HepG2 (cell line): ENCODE results near the gene DNAJB11. TPM values are rescaled to one million over a fixed set of nuclear protein-coding genes. Genes with fewer than 3 reads are reported as not detected.

Experiments used
- AKAP8 ChIP-seq: sonication (generic); formaldehyde crosslinking; IDR thresholded peaks from 2 replicates; pipeline ENCODE4 v1.5.1; 2020; ENCODE audit warnings: mild to moderate bottlenecking, missing genetic modification reagents
- EP300 ChIP-seq, 3 experiments: sonication (generic) in 1 of 3; formaldehyde crosslinking in 1 of 3; IDR thresholded peaks; 2 replicates each; pipeline versions ENCODE4 v1.5.1 to v1.6.1; 2011 to 2020; ENCODE audit warnings: low read depth in 2 of 3, low read length in 2 of 3, borderline replicate concordance in 1 of 3, improper control_type of control experiment in 1 of 3, mild to moderate bottlenecking in 1 of 3, missing genetic modification reagents in 1 of 3, moderate library complexity in 1 of 3
- FOSL1 ChIP-seq: sonication (generic); formaldehyde crosslinking; IDR thresholded peaks from 2 replicates; pipeline ENCODE4 v1.9.0; 2021; ENCODE audit warnings: missing genetic modification reagents, borderline replicate concordance
- NR3C1 ChIP-seq: sonication (generic); formaldehyde crosslinking; IDR thresholded peaks from 2 replicates; pipeline ENCODE4 v1.4.0; 2020; ENCODE audit warnings: missing genetic modification reagents
- POLR2AphosphoS5 ChIP-seq: IDR thresholded peaks from 2 replicates; pipeline ENCODE4 v1.6.1; 2012; ENCODE audit warnings: low read depth, low read length
- SUZ12 ChIP-seq: fragments of 150-350 bp; IDR thresholded peaks from 2 replicates; pipeline ENCODE4 v1.6.1; 2014; ENCODE audit warnings: low read depth, low read length
- XRCC5 ChIP-seq: fragments of 200-400 bp; formaldehyde crosslinking; optimal IDR thresholded peaks from 2 replicates; pipeline ENCODE3; 2017; ENCODE audit warnings: mild to moderate bottlenecking, low read length
- ZFP36 ChIP-seq: fragments of 150-350 bp; IDR thresholded peaks from 2 replicates; pipeline ENCODE4 v1.6.1; 2018; ENCODE audit warnings: borderline replicate concordance, low read length, low read depth; ENCODE audit not compliant: partially characterized antibody
- ZFP36L2 ChIP-seq: sonication (generic); formaldehyde crosslinking; IDR thresholded peaks from 2 replicates; pipeline ENCODE4 v1.4.0; 2020; ENCODE audit warnings: missing genetic modification reagents
- ZNF431 ChIP-seq: sonication (generic); formaldehyde crosslinking; IDR thresholded peaks from 2 replicates; pipeline ENCODE4 v1.9.0; 2022; ENCODE audit warnings: missing genetic modification reagents, low read depth, mild to moderate bottlenecking, borderline replicate concordance
- polyA plus RNA-seq, 8 experiments: library from polyadenylated mRNA; depleted of rRNA in 3 of 8; stranded (reverse) in 7 of 8; unstranded in 1 of 8; fragments of >200 nt; fragmentation: Illumina TruSeq in 4 of 8; extraction: Trizol in 4 of 8; gene quantifications; 2 replicates each; pipeline versions ENCODE4 v1.2.1 to v1.2.3, GENCODE V29; 2011 to 2016; ENCODE audit warnings: low read depth in 4 of 8, missing spikeins in 1 of 8, mixed read lengths in 1 of 8; ENCODE audit not compliant: insufficient read depth in 1 of 8
- total RNA-seq, 5 experiments: library from RNA; depleted of rRNA; stranded (reverse); fragments of >200 nt; fragmentation: Illumina TruSeq; extraction: Trizol; gene quantifications; 2 replicates each; pipeline ENCODE4 v1.2.3, GENCODE V29; 2016; ENCODE audit warnings: low read depth in 1 of 5
- TF ChIP-seq, protein P1 (sequence below): sonication (generic); formaldehyde crosslinking; IDR thresholded peaks from 2 replicates; pipeline ENCODE4 v1.5.1; 2020; ENCODE audit warnings: mild to moderate bottlenecking, missing genetic modification reagents
- TF ChIP-seq, protein P2 (sequence below): sonication (generic); formaldehyde crosslinking; IDR thresholded peaks from 2 replicates; pipeline ENCODE4 v1.8.0; 2022; ENCODE audit warnings: missing genetic modification reagents, mild to moderate bottlenecking, borderline replicate concordance
- TF ChIP-seq, protein P3 (sequence below): sonication (generic); formaldehyde crosslinking; IDR thresholded peaks from 2 replicates; pipeline ENCODE4 v1.4.0; 2020; ENCODE audit warnings: mild to moderate bottlenecking, missing genetic modification reagents
- TF ChIP-seq, protein P4 (sequence below): sonication (generic); formaldehyde crosslinking; IDR thresholded peaks from 2 replicates; pipeline ENCODE4 v1.9.0; 2021; ENCODE audit warnings: missing genetic modification reagents, borderline replicate concordance

DNAJB11 gene
- total and polyA plus RNA-seq, 2 of the 13 experiments (the other 11 are each of a cell fraction or from before 2014, with no cell fraction given): 41.0 to 132 TPM

DNA sequence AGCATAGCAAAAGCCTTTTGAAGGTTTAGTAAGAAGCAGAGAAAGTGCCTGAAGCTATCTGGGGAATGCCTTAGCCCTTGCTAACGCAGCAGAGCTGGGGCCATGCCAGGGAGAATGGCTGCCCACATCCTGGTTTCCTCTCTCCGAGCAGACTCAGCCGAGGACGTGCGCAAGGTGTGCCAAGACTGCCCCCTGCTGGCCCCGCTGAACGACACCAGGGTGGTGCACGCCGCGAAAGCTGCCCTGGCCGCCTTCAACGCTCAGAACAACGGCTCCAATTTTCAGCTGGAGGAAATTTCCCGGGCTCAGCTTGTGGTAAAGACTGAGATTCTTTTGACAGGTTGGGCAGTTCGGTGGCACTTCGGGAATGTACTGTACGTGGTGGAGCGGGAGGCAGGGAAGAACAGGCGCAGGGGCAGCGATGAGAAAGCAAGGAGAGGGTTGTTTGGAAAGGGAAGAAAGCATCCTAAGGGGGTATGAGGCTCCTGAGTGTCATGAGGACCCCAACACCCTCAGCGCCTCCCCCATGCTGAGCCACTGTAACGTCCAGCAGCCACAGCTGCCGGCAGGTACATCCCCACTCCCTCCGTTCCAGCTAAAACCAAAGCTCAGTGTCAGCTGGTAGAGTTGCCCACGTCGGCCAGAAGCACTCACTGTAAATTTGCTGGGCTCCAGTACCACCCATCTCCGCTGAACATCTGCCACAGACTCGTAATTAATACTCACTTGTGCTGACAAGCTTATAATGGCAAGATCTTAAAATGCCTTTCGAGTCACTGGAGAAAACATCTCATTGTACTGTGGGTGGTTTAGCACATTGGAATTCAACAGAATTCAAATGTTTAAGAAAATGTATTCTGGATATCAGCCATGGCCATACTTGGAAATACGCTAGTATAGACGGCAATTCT is 46.8 kb downstream of the DNAJB11 start (continued):
- TF ChIP-seq EP300 (IDR thresholded peaks at IDR 0.05; ENCODE audit: low read depth in 2 of 2, low read length in 2 of 2): no peak
- TF ChIP-seq EP300 (CRISPR knock-in tag; IDR thresholded peaks at IDR 0.05; ENCODE audit: borderline replicate concordance): 0 out of 2 replicates have a peak, but pooled peaks have one; percentile 14
- TF ChIP-seq FOSL1 (CRISPR knock-in tag): no peak
- TF ChIP-seq, protein P1, sequence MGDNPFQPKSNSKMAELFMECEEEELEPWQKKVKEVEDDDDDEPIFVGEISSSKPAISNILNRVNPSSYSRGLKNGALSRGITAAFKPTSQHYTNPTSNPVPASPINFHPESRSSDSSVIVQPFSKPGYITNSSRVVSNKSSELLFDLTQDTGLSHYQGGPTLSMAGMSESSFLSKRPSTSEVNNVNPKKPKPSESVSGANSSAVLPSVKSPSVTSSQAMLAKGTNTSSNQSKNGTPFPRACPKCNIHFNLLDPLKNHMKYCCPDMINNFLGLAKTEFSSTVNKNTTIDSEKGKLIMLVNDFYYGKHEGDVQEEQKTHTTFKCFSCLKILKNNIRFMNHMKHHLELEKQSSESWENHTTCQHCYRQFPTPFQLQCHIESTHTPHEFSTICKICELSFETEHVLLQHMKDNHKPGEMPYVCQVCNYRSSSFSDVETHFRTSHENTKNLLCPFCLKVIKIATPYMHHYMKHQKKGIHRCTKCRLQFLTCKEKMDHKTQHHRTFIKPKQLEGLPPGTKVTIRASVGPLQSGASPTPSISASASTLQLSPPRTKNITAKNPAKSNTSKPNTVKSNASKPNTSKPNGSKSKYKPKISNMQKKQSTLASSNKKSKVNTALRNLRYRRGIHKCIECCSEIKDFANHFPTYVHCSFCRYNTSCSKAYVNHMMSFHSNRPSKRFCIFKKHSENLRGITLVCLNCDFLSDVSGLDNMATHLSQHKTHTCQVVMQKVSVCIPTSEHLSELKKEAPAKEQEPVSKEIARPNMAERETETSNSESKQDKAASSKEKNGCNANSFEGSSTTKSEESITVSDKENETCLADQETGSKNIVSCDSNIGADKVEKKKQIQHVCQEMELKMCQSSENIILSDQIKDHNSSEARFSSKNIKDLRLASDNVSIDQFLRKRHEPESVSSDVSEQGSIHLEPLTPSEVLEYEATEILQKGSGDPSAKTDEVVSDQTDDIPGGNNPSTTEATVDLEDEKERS (CRISPR knock-in tag): 0 out of 2 replicates have a peak, but pooled peaks have one; percentile 44
- TF ChIP-seq XRCC5: peak; percentile 38
- TF ChIP-seq, protein P2, sequence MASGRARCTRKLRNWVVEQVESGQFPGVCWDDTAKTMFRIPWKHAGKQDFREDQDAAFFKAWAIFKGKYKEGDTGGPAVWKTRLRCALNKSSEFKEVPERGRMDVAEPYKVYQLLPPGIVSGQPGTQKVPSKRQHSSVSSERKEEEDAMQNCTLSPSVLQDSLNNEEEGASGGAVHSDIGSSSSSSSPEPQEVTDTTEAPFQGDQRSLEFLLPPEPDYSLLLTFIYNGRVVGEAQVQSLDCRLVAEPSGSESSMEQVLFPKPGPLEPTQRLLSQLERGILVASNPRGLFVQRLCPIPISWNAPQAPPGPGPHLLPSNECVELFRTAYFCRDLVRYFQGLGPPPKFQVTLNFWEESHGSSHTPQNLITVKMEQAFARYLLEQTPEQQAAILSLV (CRISPR knock-in tag): 0 out of 2 replicates have a peak, but pooled peaks have one; percentile 15
- no peak for TF ChIP-seq ZFP36L2 (CRISPR knock-in tag)
- TF ChIP-seq ZNF431 (CRISPR knock-in tag): 0 out of 2 replicates have a peak, but pooled peaks have one; percentile 64
- no peak for TF ChIP-seq SUZ12
- TF ChIP-seq, protein P3, sequence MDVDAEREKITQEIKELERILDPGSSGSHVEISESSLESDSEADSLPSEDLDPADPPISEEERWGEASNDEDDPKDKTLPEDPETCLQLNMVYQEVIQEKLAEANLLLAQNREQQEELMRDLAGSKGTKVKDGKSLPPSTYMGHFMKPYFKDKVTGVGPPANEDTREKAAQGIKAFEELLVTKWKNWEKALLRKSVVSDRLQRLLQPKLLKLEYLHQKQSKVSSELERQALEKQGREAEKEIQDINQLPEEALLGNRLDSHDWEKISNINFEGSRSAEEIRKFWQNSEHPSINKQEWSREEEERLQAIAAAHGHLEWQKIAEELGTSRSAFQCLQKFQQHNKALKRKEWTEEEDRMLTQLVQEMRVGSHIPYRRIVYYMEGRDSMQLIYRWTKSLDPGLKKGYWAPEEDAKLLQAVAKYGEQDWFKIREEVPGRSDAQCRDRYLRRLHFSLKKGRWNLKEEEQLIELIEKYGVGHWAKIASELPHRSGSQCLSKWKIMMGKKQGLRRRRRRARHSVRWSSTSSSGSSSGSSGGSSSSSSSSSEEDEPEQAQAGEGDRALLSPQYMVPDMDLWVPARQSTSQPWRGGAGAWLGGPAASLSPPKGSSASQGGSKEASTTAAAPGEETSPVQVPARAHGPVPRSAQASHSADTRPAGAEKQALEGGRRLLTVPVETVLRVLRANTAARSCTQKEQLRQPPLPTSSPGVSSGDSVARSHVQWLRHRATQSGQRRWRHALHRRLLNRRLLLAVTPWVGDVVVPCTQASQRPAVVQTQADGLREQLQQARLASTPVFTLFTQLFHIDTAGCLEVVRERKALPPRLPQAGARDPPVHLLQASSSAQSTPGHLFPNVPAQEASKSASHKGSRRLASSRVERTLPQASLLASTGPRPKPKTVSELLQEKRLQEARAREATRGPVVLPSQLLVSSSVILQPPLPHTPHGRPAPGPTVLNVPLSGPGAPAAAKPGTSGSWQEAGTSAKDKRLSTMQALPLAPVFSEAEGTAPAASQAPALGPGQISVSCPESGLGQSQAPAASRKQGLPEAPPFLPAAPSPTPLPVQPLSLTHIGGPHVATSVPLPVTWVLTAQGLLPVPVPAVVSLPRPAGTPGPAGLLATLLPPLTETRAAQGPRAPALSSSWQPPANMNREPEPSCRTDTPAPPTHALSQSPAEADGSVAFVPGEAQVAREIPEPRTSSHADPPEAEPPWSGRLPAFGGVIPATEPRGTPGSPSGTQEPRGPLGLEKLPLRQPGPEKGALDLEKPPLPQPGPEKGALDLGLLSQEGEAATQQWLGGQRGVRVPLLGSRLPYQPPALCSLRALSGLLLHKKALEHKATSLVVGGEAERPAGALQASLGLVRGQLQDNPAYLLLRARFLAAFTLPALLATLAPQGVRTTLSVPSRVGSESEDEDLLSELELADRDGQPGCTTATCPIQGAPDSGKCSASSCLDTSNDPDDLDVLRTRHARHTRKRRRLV (CRISPR knock-in tag): peak; percentile 37; the same call in 1 of the 2 replicates
- TF ChIP-seq POLR2AphosphoS5: peak; percentile 87
- TF ChIP-seq, protein P4, sequence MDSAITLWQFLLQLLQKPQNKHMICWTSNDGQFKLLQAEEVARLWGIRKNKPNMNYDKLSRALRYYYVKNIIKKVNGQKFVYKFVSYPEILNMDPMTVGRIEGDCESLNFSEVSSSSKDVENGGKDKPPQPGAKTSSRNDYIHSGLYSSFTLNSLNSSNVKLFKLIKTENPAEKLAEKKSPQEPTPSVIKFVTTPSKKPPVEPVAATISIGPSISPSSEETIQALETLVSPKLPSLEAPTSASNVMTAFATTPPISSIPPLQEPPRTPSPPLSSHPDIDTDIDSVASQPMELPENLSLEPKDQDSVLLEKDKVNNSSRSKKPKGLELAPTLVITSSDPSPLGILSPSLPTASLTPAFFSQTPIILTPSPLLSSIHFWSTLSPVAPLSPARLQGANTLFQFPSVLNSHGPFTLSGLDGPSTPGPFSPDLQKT (CRISPR knock-in tag): no peak
- peak; percentile 17; the same call in 1 of the 2 replicates for TF ChIP-seq AKAP8 (CRISPR knock-in tag)
- no peak for TF ChIP-seq ZFP36
- TF ChIP-seq NR3C1 (CRISPR knock-in tag): no peak
